Cerebellar cortex (tissue), 1 donor: ENCODE data around the gene ADAM12.

ENCODE experiments used
- DNase-seq: peaks from one replicate; pipeline ENCODE4 v3.0.0-alpha.2; 2015; ENCODE audit warnings: low spot score

The ADAM12 gene

GRCh38 chr10:126387931-126388911, at the start of gene ADAM12:
ADAM12 (minus strand) TSS chr10:126388477; CDS start chr10:126388145, 332 bp downstream.
- no peak for DNase-seq

- DNase-seq, result no peak
Observed at GRCh38 chr10:126437635-126438406, 49.5 kb upstream of the ADAM12 start.

GRCh38 chr10:126434235-126434634, 46.0 kb upstream of the ADAM12 start:
- DNase-seq, result no peak

DNA sequence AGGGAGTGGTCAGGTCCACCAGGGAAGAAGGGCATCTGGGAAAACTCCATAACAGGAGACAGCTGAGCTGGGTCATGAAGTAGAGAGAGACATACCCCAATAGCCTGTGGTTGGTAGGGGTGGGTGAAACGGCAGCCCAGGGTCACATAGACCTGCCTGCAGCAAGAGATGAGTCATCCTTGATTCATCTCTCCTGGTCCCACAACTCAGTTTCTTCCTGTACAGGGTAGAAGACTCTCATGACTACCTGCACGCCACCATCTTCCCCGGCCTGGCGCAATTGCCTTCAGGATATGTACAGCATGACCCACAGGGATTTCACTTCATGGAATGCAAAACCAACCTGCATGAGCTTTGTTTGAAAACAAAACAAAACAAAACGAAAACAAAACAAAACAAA, 45.1 kb upstream of the ADAM12 start:
- no peak for DNase-seq

GRCh38 chr10:126432507-126432906, 44.2 kb upstream of the ADAM12 start:
- no peak for DNase-seq

DNA sequence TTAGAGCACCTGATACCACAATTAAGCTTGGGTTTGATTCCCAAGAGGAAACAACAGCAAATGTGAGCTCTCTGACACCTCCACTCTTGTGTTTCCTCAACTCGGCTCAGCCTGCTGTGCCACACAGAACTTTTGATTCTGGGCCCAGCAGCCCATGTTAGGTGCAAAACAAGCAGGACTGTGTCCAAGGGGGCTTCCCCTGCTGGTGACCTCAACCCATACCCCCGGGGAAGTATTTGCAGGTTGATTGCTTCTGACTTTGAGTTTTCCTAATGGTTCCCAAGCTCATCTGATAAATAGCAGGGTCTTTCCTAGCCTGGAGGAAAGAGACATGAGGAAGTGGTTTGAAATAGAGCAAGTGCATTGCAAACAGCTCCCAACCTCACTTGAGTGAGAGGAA, 43.5 kb upstream of the ADAM12 start:
- no peak for DNase-seq

- no peak for DNase-seq
Observed at GRCh38 chr10:126430512-126430911, 42.2 kb upstream of the ADAM12 start.

GRCh38 chr10:126429275-126429674, 41.0 kb upstream of the ADAM12 start:
- DNase-seq, result no peak

GRCh38 chr10:126425489-126426065, 37.3 kb upstream of the ADAM12 start:
- DNase-seq, result no peak

GRCh38 chr10:126425032-126425431, 36.8 kb upstream of the ADAM12 start:
- DNase-seq, result no peak

DNA sequence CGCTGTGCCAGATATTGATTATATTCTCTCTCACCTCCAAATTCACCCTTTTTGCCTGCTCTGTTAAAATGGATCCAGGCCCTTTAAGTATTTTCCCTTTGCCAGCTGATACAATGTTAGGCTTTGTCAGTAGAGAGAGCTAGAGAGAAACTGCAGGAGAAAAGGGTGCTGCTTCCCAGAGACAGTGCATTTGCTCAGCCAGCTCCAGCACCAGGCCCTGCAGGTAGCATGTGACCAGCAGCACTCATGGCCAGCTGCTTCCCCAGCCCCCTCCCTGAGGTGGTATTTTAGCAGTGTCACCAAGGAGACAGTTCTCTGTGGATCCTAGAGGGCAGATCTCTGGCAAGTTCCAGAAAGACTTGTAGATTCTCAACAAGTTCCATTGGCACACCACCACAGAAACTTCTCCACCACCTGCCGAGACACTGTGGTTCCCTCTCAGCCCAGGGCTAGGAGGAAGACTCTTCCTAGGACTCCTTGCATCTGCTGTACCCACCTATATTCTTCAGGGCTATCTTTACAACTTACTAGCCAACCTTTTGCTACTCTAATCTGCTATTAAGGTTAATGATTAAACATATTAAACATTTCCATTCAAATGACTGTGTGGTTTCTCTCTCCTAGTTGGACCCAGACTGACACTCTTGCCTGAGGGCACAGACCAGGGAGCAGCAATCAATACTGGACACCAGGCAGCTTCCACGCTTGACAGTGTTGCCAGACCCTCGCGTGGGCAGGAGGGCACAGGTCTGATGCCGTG, 35.6 kb upstream of the ADAM12 start:
- no peak for DNase-seq

DNA sequence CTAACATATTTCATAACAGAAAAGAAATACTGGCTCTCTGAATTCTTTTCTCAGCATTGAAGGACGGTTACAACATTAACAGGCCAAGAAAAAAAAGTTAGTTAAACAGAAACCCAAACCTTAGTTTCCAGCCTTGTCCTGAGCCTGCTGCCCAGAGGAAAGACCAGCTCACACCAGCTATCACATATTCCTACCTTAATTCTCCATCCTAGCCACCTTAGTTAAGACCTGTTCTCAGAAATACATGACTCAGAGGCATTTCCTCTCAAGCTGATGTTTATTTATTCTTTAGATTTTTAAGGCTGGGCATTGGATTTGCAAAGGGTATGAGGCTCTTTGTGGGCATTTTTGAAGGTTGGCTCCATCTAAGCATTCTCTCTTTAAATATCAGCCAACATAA, 34.3 kb upstream of the ADAM12 start:
- DNase-seq, result no peak

GRCh38 chr10:126421756-126422256, 33.5 kb upstream of the ADAM12 start:
- no peak for DNase-seq

DNA sequence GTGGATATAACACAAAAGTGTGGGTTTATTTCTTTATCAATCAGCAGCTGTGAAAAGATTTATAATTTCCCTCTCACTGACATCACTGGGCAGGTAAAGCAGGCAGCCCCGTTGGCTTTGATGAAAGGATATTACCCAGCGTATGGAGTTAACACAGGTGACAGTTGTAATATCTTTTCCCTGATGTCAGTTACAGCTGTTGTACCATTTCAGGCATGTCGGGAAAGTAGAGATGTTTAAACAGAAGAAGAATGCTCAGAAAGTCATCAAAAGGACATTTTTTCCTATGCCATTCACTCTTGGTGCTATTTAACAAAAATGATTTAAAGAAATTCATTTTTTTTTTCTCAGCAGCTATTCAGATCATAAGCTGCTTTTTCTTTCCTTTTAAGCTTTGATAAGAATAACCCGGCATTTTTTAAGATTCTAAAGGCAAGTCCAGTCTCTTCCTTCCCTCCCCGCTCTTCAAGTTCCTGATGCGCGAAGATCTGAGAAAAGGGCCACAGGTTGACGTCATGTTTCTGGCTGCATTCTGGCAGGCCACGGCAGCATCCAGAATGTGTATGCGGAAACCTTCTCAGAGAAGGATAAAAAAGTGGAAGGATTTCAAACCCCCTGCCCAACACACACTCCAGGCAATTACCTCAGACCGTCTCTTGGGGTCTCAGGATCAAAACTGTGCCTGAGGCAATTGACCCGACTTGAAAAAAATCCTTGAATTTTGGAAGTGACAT, 32.5 kb upstream of the ADAM12 start:
- DNase-seq, result no peak

DNA sequence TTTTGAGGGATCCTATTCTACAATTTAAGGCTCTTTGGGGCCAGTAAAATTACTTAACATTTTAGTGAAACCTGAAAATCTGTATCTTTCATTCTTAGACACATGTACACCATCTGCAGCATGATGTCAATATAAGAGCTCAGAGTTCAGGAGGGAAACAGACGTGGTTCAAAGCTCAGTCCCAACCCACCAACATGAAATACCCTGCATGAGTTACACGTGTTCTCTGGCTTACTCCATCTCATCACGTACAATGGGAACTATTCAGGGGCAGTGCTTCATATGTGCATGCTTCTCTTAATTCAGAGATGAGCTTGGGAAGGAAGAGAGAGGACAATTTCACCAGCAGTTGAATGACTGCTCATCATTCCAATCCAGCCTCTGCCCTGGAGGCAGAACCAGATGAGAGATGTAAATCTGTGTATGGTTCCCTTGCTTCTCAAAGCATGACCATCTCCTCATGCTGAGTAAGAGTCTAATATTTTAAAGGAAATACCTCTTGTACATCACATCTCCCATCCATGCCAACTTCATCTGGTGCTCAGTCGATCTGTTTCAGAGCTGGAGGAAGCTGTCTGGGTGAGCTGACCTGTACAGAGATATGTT, 29.0 kb upstream of the ADAM12 start:
- no peak for DNase-seq

- no peak for DNase-seq
Observed at GRCh38 chr10:126409821-126410220, 21.5 kb upstream of the ADAM12 start.

GRCh38 chr10:126408953-126409641, 20.8 kb upstream of the ADAM12 start:
- no peak for DNase-seq

DNA sequence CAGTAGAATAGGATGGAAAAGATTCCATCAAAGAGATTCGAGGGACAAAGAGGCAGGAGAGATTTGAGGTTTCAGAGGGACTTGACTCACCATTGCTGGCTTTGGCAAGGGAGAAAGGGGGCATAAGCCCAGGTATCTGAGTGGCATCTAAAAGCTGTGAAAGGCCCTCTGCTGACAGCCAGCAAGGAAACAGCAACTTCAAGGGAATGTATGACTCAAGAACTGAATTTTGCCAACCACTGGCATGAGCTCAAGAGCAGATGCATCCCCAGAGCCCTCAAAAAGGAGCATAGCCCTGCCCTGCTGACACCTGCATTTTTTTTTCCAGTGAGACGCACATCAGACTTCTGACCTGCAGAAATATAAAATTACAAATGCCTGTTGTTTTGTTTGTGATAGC, 19.6 kb upstream of the ADAM12 start:
- DNase-seq, result no peak

- DNase-seq, result no peak
Observed at GRCh38 chr10:126405239-126405775, 17.0 kb upstream of the ADAM12 start.
